OCI-M2 (cell line): ENCODE results near the gene TRIP10.
"Not testable (repeated sequence)": the region's sequence is repeated elsewhere in the genome, so short reads cannot be mapped to it uniquely, and the experiment has no call there.

Experiments used
- DNase-seq: peaks from one replicate; lab custom pipeline; 2025; ENCODE audit not compliant: unreplicated experiment; lab: John Stamatoyannopoulos, UW

Gene TRIP10, protein sequence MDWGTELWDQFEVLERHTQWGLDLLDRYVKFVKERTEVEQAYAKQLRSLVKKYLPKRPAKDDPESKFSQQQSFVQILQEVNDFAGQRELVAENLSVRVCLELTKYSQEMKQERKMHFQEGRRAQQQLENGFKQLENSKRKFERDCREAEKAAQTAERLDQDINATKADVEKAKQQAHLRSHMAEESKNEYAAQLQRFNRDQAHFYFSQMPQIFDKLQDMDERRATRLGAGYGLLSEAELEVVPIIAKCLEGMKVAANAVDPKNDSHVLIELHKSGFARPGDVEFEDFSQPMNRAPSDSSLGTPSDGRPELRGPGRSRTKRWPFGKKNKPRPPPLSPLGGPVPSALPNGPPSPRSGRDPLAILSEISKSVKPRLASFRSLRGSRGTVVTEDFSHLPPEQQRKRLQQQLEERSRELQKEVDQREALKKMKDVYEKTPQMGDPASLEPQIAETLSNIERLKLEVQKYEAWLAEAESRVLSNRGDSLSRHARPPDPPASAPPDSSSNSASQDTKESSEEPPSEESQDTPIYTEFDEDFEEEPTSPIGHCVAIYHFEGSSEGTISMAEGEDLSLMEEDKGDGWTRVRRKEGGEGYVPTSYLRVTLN

DNA sequence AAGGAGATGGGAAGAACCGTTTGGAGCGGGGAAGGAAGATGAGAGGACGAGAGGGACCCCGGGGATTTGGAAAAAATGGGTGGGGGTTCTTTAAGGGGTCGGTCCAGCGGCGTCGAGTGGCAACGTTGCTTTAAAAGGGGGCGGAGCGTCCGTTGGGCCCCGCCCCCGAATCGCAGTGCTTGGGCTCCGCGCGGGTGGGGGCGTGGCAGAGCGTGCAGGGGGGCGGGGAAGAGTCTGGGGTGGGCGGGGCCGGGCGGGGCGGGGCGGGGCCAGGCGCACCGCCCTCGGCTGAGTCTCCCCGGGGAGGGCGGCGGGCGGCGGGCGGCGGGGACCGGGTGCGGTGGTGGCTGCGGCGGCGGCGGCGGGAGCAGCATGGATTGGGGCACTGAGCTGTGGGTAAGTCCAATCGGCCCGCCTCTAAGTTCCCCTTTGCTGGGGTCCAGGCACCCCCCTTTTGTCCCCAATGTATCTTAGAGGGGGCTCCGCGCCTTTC is at the start of gene TRIP10:
Gene TRIP10 (plus strand): TSS at position 291 of the 493 bp plus-strand sequence. CDS start 82 bp downstream, at position 373.
- no peak for DNase-seq

DNA sequence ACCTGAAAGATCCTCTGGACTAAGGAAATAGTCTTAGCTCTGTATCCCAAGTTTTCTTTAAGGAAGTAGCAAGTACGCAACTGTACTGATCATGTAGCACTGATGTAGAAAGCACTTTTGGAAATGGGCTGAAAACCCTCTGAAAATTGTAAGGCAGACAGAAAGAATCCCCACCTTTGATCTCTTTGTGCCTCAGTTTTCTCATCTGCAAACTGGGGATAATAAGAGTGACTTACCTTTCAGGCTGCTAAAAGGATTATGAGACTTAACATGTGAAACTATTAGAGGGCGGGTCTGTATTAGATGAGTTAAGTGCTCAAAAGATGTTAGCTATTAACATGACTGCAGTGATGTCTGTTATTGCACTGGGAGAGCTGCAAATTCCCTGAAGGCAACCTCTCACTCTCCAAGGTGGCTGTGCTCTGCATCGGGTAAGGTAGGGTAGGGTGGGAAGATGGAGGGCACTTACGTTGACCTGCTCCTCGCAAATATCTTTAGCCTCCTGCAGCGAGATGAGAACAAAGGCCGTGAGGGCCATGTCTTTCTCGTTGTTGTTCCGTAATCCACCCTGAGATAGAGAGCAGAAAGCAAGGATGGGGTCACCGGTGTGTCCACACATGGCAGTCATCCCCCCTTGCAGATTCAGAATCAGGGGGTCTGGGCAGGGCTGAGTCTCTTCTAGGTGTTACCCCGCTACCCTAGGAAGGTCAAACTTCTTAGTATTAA is 49.2 kb upstream of the TRIP10 start:
- DNase-seq = no peak

DNA sequence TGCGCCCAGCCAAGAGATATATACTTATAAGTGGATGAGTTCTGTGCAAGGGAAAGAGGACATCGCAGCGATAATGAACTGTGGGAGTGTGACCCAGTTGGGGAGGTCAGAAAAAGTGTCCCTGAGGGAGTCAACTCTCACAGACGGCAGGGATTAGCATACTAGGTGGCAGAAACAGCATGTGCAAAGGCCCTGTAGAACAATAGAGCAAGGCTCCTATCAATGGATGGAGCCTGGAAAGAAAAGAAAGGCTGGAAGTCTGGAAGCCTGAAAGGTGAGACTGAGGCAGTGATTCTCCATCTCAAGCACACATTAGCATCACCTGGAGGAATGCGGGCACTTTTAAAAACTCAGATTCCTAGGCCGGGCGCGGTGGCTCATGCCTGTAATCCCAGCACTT is 48.1 kb upstream of the TRIP10 start:
- no peak for DNase-seq

DNA sequence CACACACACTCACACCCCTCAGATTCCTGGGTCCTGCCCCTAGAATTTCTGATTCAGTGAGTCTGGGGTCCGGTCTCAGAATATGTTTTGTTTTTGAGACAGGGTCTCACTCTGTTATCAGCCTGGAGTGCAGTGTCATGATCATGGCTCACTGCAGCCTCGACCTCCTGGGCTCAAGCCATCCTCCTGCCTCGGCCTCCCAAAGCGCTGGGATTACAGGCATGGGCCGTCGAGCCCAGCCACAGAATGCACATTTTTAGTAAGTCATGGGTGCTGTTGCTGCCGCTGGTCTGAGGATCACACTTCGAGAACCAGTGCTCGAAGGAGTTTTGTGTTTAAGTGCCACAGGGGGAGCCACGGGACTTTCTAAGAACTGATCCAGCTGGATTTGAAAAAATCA is 47.5 kb upstream of the TRIP10 start:
- DNase-seq = no peak

DNA sequence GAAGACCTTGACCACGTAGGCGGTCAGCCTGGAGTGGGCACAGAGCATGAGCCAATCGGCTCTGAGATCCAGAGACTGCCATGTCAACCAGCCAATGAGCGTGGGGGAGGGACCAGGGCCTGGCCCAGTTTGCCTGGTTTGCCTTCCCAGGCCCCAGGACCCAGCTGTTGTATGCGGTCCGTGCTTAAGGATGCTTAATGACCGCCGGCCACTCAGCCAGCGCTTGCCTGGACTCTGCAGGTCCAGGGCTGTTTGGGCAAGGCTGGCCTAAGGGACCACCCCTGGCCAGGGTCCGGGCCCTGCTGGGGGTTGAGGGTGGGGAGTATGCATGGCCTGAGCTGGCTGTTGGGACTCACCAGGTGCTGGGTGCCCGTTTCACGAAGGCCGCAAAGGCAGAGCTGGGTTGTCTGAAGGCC is 46.4 kb upstream of the TRIP10 start:
- DNase-seq = no peak

DNA sequence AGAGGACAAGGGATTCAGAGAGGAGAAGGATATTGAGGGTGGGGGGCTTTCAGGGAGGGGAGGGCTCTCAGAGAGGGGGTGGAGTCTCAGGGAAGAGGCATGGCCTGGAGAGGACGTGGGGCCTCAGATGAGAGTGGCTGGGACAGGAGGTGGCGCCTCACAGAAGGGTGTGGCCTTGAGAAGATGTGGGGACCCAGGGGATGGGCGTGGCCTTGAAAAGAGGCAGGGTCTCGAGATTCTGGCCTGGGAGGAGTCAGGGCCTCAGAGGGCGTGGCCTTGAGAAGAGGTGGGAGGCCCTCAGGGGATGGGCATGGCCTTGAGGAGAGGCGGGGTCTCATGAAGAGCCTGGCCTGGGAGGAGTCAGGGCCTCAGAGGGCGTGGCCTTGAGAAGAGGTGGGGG is 45.8 kb upstream of the TRIP10 start:
- DNase-seq = no peak

DNA sequence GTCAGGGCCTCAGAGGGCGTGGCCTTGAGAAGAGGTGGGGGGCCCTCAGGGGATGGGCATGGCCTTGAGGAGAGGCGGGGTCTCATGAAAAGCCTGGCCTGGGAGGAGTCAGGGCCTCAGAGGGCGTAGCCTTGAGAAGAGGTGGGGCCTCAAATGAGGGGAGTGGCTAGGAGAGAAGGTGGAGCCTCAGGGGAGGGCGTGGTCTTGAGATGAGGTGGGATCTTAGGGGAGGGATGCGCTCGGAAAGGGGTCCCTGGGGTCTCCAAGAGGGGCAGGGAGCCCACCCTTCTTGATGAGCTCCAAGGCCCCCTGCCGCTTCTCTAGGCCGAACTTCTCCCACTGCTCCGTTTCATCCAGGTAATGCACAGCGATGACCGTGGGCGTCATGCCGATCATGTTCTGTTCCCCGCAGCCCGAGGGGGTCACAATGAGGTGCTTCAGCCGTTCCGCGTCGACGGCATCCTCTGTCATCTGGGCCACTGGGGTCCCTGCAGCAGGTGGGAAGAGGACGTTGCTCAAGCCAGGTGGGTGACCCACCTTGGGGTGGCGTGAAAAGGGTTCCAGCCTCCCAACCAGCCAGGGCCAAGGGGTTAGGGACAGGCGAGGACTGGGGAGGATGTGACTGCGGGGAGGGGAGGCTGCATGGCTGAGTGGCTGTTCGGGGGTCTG is 45.2 kb upstream of the TRIP10 start:
- no peak for DNase-seq

DNA sequence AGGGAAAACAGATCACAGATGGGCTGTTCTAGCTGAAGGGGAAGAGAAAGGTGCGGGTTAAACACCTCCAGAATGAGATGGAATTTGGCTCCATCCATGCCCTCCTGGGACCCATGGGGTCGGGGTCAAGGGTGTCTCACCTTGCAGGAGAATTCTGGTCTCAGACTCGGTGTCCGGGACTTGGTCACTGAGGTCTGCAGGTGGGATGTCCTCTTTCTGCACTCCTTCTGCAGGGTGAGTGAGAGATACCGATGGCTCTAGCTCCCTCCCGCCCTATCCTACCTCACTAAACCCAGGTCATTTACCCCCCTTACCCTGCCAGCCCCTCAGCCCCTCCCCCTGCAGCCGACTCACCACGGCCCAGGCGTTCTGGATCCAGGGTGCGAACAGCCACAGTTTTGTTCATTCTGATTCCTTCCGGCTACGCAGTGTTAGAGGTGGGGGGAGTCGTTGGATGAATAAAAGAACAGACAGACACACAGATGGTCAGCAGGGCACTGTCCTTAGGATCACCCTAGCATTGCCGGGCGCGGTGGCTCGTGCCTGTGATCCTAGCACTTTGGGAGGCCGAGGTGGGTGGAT is 43.1 kb upstream of the TRIP10 start:
- no peak for DNase-seq

DNA sequence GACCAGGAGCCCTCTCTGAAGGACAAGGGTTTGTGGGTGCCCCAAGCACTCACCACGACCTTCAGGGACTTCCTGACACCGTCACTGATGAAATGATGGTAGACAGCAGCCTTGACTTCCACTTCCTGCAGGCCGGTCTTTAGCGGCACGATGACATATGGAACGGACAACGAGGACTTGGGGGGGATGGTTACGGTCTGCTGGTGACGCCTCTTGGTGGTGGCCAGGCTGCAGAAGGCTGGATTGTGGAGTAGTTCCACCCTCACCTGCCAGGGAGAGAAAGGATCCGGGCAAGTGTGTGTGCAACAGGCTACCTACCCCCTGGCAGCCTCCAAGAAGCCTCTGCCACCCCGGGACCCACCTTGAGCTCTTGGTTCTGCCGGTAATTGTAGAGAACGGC is 42.2 kb upstream of the TRIP10 start:
- no peak for DNase-seq

DNA sequence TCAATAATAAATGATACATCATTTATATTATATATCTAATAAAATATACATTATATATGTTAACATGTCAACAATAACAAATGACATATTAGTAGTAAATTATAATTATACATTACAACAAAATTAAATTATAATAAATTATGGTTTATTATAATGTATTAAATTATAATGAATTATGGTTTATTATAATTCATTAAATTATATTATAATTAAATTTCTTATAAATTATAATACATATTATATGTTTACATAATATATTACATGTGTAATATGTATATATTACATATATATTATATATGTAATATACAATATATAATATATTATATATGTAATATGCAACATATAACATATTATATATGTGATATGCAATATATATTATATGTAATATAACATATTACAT is 39.5 kb upstream of the TRIP10 start:
- DNase-seq = no peak

DNA sequence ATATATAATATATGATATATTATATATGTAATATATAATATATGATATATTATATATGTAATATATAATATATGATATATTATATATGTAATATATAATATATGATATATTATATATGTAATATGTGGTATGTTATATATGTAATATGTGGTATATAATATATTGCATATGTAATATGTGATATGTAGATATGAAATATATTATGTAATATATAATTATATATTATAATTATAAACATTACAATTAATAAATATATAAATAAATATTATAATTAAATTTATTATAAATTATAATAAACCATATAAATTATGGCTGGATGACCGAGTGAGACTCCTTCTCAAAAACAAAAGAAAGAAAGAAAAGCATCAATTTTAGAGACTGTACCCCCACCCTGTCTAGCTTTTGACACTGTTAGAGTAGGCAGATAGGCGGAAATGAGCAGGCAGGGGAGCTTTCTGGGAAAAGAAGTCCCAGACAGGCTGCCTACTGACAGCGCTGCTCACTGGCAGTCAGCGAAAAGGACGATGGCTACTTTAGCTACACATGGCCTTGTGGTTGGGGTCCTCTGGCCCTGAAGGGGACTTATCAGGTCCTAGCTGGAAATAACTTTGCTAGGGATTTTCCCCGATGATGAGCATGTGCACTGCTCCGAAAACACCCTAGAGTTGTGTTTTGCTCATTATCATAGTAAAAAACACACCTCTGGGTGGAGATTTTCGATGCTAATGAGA is 38.7 kb upstream of the TRIP10 start:
- DNase-seq = no peak

DNA sequence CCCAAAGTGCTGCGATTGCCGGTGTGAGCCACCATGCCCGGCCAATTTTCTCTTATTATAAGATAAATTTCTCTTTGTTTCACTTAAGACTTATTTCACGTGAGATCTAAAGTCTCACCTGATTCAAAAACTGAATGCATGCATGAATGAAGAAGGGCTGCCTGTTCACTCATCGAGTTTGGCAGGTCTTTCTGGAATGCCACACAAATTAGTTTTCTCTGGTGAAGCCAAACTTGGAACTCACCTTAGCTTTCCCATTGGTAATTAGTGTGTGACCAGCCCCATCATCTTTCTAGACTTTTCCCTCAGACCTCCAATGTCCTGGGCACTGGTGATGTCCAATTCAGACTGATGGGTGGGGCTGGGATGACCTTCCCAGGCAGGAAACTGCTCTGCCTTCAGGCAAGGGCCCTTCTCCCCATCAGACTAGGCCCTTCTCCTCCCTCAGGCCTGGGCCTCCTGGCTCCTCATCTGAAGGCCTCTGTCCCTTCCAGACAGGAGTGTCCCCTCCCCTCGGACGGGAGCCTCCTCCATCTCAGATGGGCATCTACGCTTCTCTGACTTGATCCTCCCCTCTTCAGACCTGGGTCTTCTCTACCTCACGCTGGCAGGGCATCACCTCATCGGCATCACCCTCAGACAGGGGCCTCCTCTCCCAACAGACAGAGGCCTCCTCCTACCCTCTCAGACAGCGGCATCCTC is 33.4 kb upstream of the TRIP10 start:
- DNase-seq = no peak

DNA sequence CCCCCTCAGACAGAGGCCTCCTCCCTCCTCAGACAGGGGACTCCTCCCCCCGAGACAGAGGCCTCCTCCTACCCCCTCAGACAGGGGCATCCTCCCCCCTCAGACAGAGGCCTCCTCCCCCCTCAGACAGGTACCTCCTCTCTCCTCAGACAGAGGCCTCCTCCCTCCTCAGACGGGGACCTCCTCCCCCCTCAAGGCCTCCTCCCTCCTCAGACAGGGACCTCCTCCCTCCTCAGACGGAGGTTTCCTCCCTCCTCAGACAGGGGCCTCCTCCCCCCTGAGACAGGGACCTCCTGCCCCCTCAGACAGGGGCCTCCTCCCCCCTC is 32.9 kb upstream of the TRIP10 start:
- no peak for DNase-seq

DNA sequence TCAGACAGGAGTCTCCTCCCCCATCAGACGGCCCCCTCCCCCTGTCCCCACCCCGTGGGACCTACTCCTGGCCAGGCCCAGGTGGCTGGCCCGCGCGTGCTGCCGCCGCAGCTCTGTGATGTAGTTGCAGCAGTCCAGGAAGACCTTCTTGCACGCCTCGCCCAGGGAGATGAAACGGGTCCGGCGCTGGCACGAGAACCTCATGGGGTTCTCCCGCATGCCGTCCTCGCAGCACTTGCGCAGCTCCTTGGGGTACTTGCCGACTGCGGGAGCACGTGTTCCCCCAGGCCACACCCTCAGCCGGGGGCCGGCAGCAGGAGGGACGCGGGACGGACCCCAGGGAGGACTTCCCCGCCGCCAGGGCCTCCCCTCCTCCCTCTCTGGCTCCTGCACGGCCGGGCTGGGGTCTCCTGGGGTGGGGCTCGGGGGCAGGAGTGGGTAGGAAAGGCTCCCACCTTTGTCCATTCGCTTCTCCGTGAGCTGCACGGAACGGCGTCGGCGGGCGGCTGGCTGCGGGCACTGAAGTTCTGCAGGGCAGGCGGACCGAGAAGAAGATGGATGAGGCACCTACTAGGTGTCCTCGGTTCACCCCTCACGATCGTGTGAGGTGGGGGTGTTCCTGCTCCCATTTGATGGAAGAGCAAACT is 32.3 kb upstream of the TRIP10 start:
- no peak for DNase-seq

DNA sequence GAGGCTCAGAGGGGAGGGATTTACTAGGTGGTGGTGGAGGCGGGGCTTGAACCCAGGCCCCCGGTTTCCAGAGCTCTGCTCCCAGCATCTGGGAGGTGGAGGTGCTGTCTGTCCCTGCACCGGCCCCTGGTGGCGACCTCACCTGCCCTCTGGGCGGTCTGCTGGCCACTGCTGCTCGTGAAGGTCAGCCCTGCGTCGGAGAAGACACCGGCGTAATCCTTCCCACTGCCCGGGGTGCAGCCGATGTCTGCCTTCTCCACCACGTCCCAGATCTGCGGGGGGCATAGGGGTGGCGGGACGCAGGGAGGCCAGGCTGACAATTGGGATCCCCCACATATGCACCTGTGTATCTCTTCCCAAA is 31.8 kb upstream of the TRIP10 start:
- no peak for DNase-seq

DNA sequence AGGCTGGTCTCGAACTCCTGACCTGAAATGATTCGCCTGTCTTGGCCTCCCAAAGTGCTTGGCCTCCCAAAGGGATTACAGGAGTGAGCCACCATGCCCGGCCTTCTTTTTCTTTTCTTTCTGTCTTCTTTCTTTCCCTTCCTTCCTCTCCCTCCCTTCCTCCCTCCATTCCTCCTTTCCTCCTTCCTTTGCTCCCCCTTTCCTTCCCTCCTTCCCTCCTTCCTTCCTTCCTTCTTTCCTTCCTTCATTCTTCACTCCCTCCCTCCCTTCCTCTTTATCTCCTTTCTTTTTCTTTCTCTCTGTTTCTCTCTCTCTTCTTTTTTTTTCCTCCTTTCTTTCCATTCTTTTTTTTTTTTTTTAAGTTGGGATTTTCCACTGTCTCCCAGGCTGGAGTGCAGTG is 31.1 kb upstream of the TRIP10 start:
- DNase-seq = no peak

DNA sequence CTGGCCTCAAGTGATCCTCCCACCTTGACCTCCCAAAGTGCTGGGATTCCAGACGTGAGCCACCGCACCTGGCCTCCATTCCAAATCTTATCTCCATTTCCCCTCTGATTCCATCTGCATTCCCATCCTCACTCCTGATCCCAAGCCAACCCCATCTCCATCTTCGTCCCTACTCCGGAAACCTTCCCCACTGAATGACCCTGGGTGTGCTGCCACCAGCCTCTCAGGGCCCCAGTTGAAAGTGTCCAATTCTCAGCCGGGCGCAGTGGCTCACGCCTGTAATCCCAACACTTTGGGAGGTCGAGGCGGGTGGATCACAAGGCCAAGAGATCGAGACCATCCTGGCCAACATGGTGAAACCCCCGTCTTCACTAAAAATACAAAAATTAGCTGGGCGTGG is 30.6 kb upstream of the TRIP10 start:
- DNase-seq = not testable (repeated sequence)

DNA sequence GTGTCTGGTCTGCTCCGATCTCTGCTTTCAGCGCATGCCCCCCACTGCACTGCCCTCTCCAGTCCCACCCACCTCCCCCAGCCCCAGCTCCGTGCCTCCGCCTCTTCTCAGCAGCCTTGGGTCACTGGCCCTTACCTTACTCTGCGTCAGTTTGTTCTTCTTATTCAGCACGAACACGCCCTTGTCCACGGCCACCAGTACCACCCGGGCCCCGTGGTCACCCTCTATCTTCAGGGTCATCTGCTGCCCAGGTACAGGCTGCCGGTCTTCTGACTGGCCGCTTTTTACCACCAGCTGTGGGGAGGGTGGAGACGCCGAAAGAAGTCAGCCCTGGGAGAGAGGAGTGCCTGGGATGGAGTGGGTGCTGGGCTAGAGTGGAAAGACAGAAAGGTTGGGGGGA is 29.9 kb upstream of the TRIP10 start:
- DNase-seq = no peak

DNA sequence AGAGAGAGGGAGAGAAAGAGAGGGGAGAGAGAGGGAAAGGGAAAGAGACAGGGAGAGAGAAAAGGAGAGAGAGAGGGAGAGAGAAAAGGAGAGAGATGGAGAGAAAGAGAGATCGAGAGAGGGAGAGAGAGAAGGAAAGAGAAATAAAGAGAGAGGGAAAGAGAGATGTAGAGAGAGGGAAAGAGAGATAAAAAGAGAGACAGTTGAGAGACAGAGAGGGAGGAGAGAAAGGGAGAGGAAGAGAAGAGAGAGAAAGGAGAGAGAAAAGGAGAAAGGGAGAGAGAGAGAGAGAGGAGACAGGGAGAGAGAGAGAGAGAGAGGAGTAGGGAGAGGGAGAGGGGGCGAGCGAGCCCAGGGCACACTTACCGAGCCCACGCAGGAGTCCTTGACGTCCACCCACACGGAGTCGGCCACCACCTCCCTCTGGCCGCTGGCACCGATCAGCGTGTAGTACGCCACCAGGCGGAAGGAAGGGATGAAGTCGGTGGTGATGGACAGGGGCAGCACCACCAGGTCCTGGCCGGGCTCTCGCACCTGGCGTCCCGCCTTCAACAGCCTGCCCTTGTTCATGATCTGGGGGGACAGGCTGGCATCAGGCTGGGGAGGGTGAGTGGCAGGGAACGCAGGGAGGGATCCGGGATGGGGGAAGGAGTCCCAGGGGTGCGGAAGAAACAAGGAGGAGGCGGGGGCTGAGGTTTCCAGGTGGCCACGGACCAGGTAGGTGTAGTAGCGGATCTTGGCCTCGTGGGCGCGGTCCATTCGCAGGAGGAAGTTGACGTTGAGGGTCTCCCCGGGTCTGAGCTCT is 29.0 kb upstream of the TRIP10 start:
- no peak for DNase-seq
